ENCODE results near the gene DEPP1.

DNA sequence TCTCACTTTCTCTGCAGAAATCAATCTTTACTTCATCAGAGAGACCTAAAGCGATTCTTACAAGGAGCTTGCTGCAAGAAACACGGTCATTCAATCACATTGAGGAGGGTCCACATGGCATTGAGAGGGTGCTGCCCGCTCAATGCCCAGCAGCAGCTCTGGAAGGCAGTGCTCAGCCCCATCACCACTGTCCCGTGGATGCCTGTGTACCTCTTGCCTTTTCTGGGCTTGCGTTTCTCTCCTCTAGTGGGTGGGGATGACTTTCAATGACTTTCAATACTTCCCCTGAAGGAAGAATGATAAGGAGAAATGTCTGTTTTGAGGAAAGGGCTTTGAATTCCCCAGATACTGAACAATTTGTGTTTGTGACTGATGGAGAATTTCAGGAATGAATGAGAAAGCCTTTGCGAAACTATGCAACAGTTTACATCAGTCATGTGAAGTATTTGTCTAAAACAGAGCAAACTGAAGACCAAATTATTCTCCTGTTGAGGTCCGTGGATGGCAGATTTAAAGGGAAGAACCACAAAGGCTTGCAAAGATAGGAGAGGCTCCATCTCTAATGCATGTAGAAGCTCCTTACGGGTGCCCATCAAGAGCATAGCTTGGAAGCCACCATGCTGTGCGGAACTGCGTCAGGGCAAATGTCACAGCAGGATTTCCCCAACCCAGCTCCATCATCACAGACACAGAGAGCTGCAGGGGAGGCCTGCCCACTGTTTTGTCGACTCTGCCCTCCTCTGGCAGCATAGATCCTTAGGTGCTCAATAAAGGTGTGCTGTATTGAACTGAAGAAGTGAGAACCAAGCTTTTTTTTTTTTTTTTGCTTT lies 15.5 kb upstream of the DEPP1 start:
- no peak for TF ChIP-seq GATA2 (IDR thresholded peaks at IDR 0.05; ENCODE audit: low read depth, low read length)
- TF ChIP-seq GATA3 (IDR thresholded peaks at IDR 0.05; ENCODE audit: low read depth, low read length) = no peak
